ENCODE measurements around the gene LEF1.

Gene LEF1

DNA sequence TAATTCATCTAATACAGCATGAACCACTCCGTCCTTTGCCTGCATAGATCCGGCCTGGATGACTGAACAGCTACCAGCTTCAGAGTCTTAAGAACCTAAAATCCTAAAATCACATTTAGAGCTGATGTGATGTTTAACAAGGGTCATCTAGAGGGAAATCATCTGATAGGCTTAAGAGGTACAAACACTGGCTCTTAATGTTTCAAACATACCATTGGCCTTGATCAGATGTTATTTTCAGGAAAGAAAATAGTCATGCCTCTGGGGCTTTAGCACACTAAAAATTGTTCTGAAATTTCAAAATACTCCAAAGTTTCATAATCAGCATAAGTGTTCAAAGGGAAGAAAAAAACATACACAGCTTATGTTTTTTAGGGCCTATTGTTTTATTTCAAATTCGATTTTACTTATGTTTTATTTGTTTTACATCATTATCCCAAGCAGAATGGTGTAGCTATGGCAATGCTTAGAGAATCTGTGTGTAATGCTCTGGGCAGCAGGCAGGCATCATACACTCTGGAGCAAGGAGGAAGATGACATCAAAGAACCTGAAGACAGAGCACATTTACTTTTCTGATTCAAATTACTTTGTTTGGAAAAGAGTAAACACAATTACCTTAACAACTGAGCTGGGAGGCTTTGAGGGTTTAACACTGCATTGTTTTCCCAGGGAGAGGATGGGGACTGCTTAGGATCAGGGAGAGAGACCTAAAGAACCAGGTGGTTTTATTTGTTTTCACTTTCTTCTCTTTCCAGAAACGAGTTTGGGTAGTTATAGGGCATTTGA, 25.3 kb upstream of the LEF1 start:
- DNase-seq (ENCODE audit: low read depth): no peak
- no peak overlapping the region for H3K4me3 ChIP-seq (ENCODE audit: low read depth, low read length)
- TF ChIP-seq, protein P1, sequence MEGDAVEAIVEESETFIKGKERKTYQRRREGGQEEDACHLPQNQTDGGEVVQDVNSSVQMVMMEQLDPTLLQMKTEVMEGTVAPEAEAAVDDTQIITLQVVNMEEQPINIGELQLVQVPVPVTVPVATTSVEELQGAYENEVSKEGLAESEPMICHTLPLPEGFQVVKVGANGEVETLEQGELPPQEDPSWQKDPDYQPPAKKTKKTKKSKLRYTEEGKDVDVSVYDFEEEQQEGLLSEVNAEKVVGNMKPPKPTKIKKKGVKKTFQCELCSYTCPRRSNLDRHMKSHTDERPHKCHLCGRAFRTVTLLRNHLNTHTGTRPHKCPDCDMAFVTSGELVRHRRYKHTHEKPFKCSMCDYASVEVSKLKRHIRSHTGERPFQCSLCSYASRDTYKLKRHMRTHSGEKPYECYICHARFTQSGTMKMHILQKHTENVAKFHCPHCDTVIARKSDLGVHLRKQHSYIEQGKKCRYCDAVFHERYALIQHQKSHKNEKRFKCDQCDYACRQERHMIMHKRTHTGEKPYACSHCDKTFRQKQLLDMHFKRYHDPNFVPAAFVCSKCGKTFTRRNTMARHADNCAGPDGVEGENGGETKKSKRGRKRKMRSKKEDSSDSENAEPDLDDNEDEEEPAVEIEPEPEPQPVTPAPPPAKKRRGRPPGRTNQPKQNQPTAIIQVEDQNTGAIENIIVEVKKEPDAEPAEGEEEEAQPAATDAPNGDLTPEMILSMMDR (IDR thresholded peaks at IDR 0.05; ENCODE audit: low read depth, low read length): no peak
- TF ChIP-seq MYC (IDR thresholded peaks at IDR 0.05; ENCODE audit: low read depth, low read length) (no peak), POLR2A (IDR thresholded peaks at IDR 0.05; ENCODE audit: extremely low read depth, insufficient read length) (no peak), MAX (IDR thresholded peaks at IDR 0.05; ENCODE audit: low read depth, low read length) (no peak)

GRCh38 chr4:108192935-108193334, 24.2 kb upstream of the LEF1 start:
- no peak overlapping the region for H3K4me3 ChIP-seq (ENCODE audit: low read depth, low read length)
- TF ChIP-seq MYC (IDR thresholded peaks at IDR 0.05; ENCODE audit: low read depth, low read length): no peak
- no peak for TF ChIP-seq MAX (IDR thresholded peaks at IDR 0.05; ENCODE audit: low read depth, low read length)
- TF ChIP-seq, protein P1 (IDR thresholded peaks at IDR 0.05; ENCODE audit: low read depth, low read length): no peak
- no peak for TF ChIP-seq POLR2A (IDR thresholded peaks at IDR 0.05; ENCODE audit: extremely low read depth, insufficient read length)
- no peak for DNase-seq (ENCODE audit: low read depth)

GRCh38 chr4:108192056-108192455, 23.3 kb upstream of the LEF1 start:
- DNase-seq (ENCODE audit: low read depth): peak; percentile 30
- H3K4me3 ChIP-seq (ENCODE audit: low read depth, low read length): no peak overlapping the region
- TF ChIP-seq MYC (IDR thresholded peaks at IDR 0.05; ENCODE audit: low read depth, low read length) (no peak), MAX (IDR thresholded peaks at IDR 0.05; ENCODE audit: low read depth, low read length) (no peak), POLR2A (IDR thresholded peaks at IDR 0.05; ENCODE audit: extremely low read depth, insufficient read length) (no peak)
- TF ChIP-seq, protein P1 (IDR thresholded peaks at IDR 0.05; ENCODE audit: low read depth, low read length): no peak

DNA sequence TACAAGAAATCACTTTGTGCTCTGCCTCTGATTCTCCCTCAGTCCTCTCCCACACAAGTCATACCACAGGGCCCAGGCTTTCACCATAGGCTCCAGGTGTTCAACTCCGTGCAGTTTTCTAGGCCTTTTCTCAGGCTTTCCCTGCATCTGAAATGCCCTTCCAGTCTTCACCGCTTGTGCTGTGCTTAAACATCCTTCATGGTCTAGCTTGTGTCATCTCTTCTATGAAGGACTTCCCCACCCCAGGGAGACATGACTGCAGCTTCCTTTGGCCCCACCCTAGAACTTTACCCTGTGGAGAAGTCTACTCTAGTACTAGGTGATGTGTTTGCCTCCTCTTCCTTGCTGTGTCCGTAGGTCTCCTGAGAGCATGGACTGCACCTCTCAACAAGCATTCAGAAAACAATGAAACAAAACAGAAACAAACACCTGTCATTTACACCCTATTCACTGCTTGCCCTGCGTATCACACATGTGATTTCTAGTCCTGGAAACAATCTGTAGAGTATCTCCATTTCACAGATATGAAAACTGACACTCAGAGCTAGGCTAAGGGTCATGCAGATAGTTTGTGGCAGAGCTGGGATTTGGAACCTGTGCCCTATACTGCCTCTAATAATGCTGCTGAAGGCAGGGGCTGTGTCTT, 22.7 kb upstream of the LEF1 start:
- DNase-seq (ENCODE audit: low read depth): no peak
- TF ChIP-seq MYC (IDR thresholded peaks at IDR 0.05; ENCODE audit: low read depth, low read length) (no peak), MAX (IDR thresholded peaks at IDR 0.05; ENCODE audit: low read depth, low read length) (no peak), POLR2A (IDR thresholded peaks at IDR 0.05; ENCODE audit: extremely low read depth, insufficient read length) (no peak)
- TF ChIP-seq, protein P1 (IDR thresholded peaks at IDR 0.05; ENCODE audit: low read depth, low read length): no peak
- H3K4me3 ChIP-seq (ENCODE audit: low read depth, low read length): no peak overlapping the region

GRCh38 chr4:108188770-108189169, 20.0 kb upstream of the LEF1 start:
- H3K4me3 ChIP-seq (ENCODE audit: low read depth, low read length): no peak overlapping the region
- DNase-seq (ENCODE audit: low read depth): no peak
- TF ChIP-seq MYC (IDR thresholded peaks at IDR 0.05; ENCODE audit: low read depth, low read length) (no peak), MAX (IDR thresholded peaks at IDR 0.05; ENCODE audit: low read depth, low read length) (no peak), POLR2A (IDR thresholded peaks at IDR 0.05; ENCODE audit: extremely low read depth, insufficient read length) (no peak)
- TF ChIP-seq, protein P1 (IDR thresholded peaks at IDR 0.05; ENCODE audit: low read depth, low read length): no peak

All from NB4 (cell line).